ENCODE measurements around the gene KRT39.

KRT39 gene

DNA sequence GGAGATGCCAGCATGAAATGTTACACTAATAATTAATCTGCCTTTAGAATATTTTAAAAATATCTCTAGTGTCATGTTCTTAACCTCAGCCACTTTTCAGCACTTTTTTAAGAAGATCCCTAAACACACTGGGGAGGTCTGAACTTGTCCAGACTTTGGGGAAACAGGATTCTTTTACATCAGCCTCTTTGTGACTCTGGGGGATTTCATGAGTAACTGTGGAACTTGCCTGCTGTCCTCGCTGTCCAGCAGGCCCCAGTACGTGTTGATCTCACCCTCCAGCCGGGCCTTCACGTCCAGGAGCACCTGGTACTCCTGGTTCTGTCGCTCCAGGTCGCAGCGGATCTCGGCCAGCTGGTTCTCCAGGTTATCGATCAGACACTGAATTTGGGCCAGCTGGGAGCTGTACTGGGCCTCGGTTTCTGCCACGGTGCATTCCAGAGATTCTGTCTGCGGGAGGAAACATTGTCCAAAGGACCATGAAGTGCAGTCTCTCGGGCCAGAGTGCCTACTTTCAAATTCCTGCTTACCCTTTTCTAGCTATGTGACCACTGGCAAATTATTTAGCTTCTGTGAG, 11.9 kb upstream of the KRT39 start:
- no peak for DNase-seq

DNA sequence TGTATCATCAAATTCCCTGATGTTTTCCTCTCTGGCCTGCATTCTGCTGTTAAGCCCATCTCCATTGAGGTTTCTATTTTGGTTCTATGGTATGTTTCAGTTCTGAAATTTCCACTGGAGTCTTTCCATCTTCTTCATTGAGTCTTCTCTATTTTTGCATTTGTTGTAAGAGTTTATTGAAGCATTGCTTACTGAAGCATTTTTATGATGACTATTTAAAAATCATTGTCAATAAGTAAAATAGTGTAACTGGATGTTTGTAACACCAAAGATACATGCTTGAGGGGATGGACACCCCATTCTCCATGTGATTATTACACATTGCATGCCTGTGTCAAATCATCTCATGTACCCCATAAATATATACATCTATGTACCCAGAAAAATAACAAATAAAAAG, 8.8 kb upstream of the KRT39 start:
- no peak for DNase-seq

DNA sequence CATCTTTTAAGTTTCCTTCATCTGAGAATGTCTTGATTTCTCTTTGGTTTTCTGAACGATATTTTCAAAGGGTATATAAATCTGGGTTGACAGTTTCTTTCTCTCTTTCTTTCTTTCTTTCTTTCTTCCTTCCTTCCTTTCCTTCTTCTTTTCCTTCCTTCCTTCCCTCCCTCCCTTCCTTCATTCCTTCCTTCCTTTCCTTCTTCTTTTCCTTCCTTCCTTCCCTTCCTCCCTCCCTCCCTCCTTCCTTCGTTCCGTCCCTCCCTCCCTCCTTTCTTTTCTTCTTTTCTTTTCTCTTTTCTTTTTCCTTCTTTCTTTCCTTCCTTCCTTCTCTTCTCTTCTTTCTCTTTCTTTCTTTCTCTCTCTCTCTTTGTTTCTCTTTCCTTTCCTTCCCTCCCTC, 7.6 kb upstream of the KRT39 start:
- no peak for DNase-seq

DNA sequence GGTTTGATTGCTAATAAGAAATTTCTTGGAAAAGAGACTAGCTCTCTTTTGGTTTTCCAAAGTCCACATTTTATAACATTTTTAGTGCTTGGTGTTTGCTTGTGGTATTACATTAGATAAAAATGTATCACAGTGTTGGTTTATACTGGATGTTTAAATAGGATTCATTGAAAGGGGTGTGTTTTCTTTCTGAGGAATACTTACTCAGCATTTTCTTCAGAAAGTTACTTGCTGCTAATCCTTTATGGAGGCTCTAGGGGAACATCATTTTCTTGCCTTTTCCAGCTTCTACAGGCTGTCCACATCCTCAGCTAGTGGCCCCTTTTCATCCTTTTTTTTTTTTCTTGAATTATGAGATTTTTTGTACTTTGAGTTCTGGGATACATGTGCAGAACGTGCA, 834 bp upstream of the KRT39 start:
- no peak for DNase-seq

DNA sequence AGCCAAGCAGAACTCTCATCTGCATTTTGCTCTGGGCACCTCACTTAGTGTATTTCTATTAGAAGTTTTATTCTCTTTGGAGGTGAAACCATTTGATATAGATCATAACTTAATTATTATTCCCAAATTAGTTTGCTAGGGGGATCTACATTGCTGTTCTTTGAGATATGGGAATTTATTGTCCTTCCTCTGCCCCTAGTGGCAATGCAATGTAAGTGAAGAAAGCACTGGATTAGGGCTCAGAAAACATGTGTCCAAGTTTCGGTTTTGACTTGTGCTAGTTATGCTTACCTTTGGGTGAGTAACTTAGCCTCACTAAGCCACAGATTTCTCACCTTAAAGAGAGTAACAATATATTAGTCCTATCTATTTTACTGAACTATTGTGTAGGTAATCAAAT, 2.9 kb downstream of the KRT39 start:
- DNase-seq, result no peak

DNA sequence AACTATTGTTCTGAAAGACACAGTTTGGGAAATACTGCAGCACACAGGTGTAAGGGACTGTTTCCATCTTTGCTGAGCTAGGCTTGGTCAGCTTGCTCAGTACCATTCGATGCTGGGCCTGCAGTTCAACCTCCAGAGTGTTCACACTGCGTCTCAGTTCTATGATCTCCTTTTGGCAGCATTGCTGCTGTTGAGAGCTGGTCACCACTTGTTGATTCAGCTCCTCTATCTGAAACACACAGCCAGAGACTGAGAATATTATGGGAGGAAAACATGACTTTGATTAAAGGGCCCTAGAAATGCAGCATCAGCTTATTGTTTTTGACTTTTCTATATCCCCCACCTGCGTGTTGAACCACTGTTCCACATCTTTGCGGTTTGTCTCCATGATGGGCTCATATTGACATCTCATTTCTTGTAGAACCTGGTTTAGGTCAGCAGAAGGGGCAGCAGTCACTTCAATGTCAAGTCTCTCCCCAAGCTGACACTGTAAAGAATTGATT, 4.6 kb downstream of the KRT39 start:
- no peak for DNase-seq

DNA sequence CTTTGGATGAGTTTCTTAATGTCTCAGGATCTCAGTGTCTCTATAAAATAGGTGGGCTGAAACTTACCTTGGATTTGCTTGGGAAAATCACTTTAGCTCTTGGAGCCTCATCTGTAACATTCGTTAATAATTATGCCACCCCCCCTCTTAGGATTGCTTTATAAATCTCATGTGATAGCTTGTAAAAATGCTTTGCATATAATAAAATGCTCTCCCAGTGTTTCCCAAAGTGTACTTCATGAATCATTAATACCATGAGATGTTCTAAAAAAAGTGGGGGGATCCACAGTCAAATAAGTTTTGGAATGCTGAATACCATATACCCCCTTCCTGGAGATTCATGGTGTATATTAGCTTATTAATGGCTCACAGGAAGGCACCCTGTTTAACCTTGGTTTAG, 5.2 kb downstream of the KRT39 start:
- no peak for DNase-seq

DNA sequence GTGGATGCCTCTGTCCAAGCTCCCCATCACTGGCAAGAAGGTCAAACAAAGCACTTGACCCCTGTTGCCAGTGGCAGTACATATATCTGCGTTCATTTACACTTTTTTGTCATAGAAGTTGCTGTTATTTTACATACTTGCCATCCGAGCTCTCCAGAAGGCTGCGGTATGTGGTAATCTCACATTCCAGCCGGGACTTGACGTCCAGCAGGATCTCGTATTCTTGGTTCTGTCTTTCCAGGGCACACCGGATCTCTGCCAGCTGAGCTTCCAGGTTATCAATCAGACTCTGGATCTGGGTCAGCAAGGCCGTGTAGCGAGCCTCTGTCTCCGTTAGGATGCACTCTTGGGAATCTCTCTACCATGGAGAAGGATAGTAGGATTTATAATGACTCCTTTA, 6.6 kb downstream of the KRT39 start:
- DNase-seq, result no peak

DNA sequence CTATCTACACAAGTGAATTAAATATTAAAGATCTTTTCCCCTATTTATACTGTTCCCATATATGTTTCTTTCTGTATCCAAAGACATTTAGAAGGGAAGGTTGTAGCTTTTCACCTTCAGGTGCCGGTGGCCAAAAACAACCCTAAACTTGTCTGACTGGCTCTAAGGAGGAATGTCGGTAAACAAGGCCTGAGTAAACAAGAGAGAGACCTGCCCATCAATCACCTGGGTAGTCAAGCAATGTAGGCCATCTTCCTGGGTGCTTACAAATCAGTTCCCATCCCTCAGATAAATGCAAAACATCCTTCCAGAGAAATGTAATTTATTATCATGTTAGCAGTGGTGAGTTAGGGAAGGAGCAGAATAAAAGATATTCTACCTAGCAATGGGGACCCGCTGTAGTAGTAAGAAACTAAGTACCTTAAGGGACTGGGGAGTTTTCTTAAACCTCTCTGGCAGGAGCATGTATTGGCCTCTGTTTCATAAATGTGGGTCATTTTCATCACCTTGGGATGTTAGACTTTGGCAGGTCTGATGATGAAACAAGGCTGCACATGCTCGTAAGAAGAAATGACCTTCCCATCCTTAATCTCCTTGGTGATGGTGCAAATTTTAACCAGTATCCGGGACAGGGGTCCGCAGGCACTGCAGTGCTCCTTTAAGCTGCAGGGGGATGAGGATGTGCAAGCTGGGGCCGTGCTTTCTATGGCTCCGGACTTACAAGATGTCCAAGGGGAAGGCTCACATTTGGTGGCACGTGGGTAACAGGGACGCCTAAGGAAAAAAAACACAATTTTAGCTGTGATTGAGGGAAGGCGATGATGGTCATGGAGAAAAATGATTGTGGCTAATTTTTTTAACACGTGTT, 8.4 kb downstream of the KRT39 start:
- DNase-seq, result no peak

DNA sequence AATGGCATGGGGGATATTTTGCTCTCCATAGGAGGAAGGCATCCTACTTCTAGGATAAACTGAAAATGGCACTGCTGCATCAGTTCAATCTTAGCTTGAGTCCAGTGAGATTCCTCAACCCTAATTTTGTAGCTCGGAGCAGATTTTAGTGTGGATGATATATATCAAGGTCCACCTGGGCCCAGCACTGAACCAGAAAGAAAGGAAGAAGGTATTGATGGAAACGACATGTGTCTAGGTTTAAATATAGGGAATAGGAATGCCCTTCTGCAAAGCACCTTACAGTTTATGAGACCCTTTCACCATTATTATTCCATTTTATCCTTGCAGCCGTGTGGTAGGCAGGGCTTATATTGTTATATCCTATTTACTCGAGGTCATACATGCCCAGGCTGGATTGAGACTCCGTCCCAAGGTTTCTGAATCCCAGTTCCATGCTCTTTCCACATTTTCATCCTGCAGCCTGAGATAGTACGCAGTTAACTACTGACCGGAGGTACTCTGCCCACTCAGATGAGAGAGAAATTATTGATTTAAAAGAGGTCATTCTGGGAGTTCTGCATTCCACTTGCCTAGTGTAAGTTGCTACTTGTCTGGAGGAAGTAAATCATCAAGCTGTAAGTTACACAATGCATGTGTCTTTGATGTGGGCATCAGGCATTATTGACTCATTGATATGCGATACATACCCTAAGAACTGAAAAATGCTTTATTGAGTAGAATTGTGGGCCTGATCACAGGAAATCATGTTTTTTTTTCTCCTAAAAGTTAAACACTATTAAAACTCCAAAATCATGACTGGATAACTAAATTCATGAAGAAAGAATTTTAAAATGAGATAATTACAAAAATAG, 10.1 kb downstream of the KRT39 start:
- no peak for DNase-seq

DNA sequence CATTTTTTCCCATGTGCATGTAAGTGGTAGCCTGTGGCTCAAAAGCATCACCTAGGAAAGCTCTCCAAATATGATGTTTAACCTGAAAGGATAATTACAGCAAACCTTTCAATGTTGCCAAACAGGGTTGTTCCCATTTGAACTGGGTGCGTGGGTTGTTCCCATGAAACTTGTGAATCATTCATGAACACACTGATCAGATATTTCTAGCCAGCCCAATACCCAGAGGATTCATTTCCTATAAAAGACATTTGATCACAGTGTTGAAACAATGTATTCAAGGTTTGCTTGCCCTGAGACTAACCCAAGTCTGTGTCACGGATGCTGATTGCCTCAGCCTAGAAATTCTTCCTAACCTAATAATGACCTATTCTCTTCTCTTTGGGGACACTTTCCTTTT, 12.9 kb downstream of the KRT39 start:
- DNase-seq, result no peak

DNA sequence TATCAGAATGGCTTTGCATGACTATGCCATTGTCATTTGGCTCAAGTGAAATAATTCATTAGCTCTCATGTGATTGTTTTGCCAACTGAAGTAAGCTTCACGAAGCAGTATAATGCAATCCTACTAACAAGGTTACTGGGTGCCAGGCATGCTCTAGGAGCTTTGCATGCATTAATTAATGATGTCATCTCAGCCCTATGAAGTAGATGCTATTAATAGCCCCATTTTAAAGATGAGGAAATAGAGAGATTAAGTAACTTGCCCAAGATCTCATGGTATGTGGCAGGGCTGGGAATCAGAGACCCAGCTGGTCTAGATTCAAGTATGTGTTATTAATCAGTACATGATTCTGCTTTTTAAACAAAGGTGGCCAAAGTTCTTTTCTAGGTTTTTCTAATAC, 14.1 kb downstream of the KRT39 start:
- DNase-seq, result no peak

DNA sequence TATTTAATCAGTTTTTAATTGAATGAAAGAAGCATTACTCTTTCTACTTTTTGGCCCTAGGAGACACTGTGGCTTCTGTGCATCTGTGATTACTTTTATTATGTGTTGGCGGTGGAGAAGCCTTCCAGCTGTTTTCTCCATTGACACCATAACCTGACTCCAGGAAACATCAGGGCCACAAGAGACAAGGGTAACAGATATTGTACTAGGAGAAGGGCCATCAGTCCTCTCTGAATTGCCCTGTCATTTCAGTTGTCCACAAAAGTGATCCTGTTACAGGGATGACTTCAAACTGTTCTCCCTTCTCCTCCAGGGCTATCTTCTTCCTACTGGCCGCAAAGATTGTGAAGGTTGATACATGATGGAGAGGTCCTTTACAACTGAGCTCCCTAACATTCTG, 14.6 kb downstream of the KRT39 start:
- DNase-seq, result no peak

DNA sequence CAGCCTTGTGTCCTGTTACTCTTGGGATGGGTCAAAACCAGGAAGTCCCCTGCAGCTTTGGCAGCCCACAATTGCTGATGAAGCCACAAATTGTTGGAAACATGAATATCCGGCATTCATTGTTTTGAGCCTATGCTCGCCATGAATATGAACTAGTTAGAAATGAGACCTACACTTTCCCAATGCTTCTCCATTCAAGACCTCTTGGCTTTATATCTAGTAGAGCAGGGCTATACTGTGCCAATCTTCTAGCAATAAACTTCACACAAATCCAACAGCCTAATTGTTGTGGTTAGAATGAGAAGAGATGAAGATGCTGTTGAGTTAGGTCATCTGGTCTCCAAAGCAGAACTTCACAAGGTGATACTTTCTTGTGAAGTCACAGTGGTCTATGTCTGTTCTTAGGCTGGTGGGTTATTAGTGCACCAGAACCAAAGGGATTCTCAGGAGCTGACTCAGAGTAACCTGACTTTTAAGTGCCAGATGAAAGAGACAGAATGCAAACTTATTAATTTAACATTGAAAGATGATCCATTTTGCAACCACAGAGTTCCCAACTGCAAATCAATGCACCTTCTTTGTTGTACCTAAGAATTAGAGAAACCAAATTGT, 15.6 kb downstream of the KRT39 start:
- no peak for DNase-seq

DNA sequence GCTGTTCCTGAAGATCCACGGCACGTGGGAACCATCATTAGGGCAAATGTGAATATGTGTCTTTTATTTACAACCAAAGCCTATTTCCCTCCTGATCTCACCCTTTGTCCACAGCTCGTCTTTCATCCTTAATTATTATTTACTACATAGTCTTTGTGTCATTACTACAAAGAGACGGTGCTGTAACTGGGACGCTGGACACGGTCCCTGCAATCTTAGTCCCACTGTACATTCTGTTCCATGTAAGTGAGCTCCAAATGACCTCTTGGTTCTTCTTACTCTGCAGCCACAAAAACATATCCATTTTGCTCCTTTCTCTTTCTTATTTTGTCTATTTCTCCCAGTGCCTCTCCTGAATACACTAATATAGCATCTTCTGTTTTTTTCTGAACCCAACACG, 16.6 kb downstream of the KRT39 start:
- no peak for DNase-seq

DNA sequence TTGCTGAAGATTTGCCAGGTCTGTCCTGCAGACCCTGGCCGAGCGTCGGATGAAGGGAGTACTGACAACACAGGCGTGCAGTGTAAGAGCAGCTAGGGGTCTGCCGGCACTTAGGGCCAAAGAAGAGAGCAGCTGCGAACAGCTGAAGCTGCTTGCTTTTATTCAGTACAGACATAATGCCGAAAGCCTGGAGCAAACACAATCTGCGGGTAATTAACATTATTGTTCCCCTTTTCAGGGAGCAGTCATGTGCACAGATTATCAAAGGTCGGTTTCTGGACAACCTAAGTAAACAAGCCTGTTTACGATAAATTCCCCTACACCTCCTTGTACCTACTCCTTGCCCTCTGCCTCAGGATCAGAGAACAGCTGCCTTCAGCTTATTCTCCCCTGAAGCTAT, 17.3 kb downstream of the KRT39 start:
- DNase-seq, result no peak

DNA sequence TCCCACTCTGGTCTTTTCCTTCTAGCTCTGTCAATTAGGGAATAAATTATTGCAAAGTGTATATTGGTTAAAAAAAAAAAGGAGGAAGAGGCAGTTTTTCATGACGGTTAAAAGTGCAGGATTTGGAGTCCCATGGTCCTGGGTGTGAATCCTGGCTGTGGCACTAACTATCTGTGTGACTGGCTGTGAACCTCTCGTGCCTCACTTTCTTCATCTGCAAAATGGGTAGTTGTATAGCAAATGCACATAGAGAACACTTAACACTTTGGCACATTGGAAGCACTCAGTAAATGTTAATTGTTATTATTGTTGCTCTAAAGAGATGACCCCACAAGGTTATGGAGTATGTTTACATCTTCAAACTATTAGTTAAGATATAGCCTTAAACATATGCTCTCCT, 18.8 kb downstream of the KRT39 start:
- DNase-seq, result no peak

DNA sequence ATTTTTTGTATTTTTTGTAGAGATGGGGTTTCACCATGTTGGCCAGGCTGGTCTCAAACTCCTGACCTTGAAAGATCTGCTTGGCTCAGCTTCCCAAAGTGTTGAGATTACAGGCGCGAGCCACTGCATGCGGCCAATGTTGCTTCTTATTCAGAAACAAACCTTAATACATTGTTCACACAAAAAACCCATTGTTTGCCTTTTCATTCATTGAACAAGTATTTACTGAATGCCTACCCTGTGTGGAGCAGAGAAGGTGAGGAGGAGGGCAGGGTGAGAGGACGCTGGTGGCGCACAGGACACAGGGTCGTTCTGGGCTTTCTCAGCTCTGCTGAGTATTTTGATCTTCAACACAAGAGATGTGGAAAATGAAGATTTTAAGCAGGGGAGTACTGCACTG, 21.3 kb downstream of the KRT39 start:
- no peak for DNase-seq

DNA sequence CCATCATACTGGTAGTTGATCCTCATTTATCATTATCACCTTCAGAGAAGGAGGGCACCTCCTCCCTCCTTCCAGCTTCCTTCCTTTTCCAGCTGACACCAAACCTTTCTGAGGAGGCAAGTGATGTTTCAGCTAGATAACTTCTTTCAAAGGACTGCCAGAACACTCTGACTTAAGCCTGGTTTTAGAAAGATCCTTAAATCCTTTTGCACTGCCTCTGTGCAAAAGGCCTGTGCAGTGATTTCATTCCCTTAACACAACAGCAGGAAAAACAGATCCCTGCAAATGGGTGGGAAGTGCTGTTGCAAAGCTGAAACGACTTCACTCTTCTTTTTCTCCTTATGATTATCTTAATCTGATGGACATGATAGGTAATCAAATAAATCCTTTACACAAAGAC, 22.2 kb downstream of the KRT39 start:
- DNase-seq, result no peak

DNA sequence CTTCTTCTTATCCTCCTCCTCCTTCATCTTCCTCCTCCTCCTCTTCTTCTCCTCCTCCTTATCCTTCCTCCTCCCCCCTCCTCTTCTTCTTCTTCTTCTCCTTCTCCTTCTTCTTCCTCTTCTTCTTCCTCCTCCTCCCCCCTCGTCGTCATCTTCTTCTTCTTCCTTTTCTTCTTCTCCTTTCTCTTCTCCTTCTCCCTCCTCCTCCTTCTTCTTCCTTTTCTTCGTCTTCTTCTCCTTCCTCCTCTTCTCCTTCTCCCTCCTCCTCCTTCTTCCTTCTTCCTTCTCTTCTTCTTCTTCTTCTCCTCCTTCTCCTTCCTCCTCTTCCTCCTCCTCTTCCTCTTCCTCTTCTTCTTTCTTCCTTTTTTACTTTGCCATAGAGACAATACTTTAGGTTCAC, 24.2 kb downstream of the KRT39 start:
- no peak for DNase-seq

DNA sequence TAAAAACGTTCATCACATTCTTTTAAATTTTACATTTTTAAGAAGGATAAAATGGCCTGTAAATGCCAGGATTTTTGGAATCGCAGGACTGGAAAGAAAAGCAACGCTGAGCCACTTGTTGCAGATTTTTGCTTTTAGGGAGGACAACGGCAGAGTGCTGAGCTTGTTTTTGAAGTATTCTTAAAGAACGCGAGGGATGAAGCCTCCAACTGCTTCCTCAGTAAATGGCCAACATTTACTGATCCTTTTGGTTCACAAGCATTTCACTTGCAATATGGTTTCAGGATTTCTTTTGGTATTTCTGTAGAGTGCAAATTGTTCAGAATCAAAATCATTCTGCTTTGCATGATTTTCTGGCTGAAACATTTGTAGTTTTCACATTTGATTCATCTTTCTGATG, 26.5 kb downstream of the KRT39 start:
- DNase-seq, result no peak

DNA sequence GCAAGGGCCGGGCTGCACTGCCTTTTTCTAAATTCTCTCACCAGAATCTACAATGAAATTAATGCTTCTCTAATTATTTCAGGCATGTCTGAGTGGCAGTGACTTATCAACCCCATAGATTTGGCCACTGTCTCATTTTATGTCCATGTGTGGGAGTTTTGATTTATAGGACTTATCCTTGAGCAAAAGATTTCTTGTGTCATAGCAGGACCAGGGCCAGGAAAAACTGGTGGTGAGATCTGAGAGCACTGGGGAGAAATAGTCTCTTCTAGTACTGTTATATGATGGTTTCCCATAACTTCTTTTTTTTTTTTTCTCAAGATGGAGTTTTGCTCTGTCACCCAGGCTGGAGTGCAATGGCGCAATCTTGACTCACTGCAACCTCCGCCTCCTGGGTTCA, 27.8 kb downstream of the KRT39 start:
- no peak for DNase-seq

DNA sequence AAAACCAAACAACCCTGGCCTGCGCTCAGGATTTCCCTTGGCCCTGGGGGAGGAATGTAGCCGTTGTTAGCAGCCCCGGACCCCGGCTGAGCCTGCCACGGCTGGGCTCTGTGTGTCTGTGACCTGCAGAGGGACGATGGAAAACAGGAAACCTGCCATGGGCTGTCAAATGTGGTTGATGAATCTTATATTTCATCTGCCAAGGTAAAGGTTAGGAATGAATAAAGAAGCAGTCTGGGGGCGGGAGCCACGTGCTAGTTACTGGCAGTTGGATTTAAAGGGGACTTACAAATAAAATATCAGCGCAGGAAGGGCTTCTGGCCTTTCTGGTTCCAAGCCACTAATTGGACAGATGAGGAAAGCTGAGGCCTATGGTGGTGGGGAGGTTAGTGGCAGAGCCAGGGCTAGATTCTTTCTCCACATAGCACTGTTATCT, 29.3 kb downstream of the KRT39 start, which contains the start of gene KRT23:
KRT23 (minus strand) TSS at position 263 of the 436 bp plus-strand sequence. CDS start 1,043 bp downstream, outside the sequence.
- no peak for DNase-seq

Data from CD4-positive, alpha-beta T cell treated with Interleukin-17A for 4 hours (primary cell).